H1 (cell line): ENCODE measurements around the gene RPS28.

Source experiments
- CHD1 ChIP-seq: IDR thresholded peaks from 2 replicates; pipeline ENCODE4 v1.6.1; 2012; ENCODE audit warnings: low read depth, low read length, improper control_type of control experiment
- EZH2 ChIP-seq: fragments of 200-600 bp; sonication (generic); IDR thresholded peaks from 2 replicates; pipeline ENCODE4 v1.7.1; 2012; ENCODE audit warnings: low read depth, mild to moderate bottlenecking, moderate library complexity, low read length, inconsistent platforms; ENCODE audit not compliant: severe bottlenecking
- POLR2AphosphoS5 ChIP-seq: IDR thresholded peaks from 2 replicates; pipeline ENCODE4 v1.6.1; 2011; ENCODE audit warnings: low read depth, low read length
- RAD21 ChIP-seq, 2 experiments: IDR thresholded peaks in 1 of 2; conservative IDR thresholded peaks in 1 of 2; 2 replicates each; pipeline ENCODE4 v1.6.1; 2011; ENCODE audit warnings: low read depth in 2 of 2, low read length in 2 of 2, improper control_type of control experiment in 1 of 2, inconsistent platforms in 1 of 2, mild to moderate bottlenecking in 1 of 2, moderate library complexity in 1 of 2
- RFX5 ChIP-seq: IDR thresholded peaks from 2 replicates; pipeline ENCODE4 v1.6.1; 2011; ENCODE audit warnings: low read depth, low read length, improper control_type of control experiment, borderline replicate concordance
- SIN3A ChIP-seq, 2 experiments: IDR thresholded peaks in 1 of 2; conservative IDR thresholded peaks in 1 of 2; 2 replicates each; pipeline ENCODE4 v1.6.1; 2011 to 2012; ENCODE audit warnings: low read length in 2 of 2, improper control_type of control experiment in 1 of 2, low read depth in 1 of 2, mild to moderate bottlenecking in 1 of 2
- SP2 ChIP-seq: IDR thresholded peaks from 2 replicates; pipeline ENCODE4 v1.6.1; 2012; ENCODE audit warnings: mild to moderate bottlenecking, low read length, inconsistent platforms
- SUZ12 ChIP-seq: fragments of 200-600 bp; sonication (generic); IDR thresholded peaks from 2 replicates; pipeline ENCODE4 v1.6.1; 2012; ENCODE audit warnings: mild to moderate bottlenecking, inconsistent platforms, low read length, moderate library complexity, mixed read lengths
- TF ChIP-seq, protein P1 (sequence below), 3 experiments: IDR thresholded peaks; 1 replicate in 2 of 3; 2 replicates in 1 of 3; pipeline versions ENCODE4 v1.5.1 to v1.6.1; 2011; ENCODE audit warnings: low read length in 3 of 3, mild to moderate bottlenecking in 3 of 3, inconsistent platforms in 2 of 3, low read depth in 1 of 3, moderate library complexity in 1 of 3; ENCODE audit not compliant: insufficient read depth in 1 of 3; ENCODE audit errors: control extremely low read depth in 1 of 3
- TF ChIP-seq, protein P2 (sequence below): IDR thresholded peaks from 2 replicates; pipeline ENCODE4 v1.6.1; 2011; ENCODE audit warnings: low read length, improper control_type of control experiment

DNA sequence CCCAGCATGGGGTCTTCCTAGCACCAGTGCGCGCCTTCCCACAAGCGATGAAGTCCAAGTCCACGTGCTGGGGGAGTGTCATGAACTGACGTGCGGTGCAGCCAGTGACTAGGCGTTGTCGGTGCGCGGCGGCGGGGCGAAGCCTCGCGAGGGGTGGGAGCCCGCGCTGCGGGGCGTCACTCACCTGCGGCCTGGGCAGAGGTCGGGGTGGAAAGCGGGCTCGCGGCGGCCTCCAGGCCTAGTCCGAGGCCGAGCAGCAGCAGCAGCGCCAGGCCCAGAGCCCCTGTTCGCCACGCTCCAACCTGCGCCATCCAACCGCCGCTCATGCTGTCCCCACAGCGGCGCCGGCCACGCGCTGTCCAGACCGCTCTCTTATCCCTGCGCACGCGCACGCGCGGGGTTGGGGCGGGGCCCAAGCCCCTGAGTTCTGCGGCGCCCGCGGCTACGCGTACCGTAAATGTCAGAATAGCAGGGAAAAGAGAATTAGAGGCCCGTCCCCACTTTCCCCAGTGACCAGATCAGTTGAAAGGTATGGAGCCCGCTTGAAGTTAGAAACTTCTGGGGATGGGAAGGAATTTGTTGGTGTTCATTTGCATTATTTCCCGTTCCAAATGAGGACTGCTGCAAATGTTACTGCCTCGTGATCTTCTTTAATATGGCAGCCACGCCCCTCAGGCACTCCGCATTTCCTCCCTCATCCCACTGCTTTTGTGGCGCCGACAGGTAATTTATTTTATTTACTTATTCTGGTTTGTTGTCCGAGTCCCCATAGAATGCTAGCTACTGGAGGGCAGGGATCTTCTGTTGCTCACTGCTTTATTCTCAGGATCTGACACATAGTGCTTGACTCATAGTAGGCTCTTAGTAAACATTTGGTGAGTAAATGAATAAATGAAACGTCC lies 13.1 kb upstream of the RPS28 start, which contains the start of gene CD320:
- TF ChIP-seq RAD21 (IDR thresholded peaks at IDR 0.05 in 1 of 2, conservative IDR thresholded peaks at IDR 0.05 in 1 of 2; ENCODE audit: low read depth in 2 of 2, low read length in 2 of 2): no peak
- TF ChIP-seq, protein P1, sequence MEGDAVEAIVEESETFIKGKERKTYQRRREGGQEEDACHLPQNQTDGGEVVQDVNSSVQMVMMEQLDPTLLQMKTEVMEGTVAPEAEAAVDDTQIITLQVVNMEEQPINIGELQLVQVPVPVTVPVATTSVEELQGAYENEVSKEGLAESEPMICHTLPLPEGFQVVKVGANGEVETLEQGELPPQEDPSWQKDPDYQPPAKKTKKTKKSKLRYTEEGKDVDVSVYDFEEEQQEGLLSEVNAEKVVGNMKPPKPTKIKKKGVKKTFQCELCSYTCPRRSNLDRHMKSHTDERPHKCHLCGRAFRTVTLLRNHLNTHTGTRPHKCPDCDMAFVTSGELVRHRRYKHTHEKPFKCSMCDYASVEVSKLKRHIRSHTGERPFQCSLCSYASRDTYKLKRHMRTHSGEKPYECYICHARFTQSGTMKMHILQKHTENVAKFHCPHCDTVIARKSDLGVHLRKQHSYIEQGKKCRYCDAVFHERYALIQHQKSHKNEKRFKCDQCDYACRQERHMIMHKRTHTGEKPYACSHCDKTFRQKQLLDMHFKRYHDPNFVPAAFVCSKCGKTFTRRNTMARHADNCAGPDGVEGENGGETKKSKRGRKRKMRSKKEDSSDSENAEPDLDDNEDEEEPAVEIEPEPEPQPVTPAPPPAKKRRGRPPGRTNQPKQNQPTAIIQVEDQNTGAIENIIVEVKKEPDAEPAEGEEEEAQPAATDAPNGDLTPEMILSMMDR (IDR thresholded peaks at IDR 0.05; ENCODE audit: control extremely low read depth in 1 of 3, insufficient read depth in 1 of 3, low read depth in 1 of 3, low read length in 3 of 3): no peak
- peak; percentile 89 for TF ChIP-seq POLR2AphosphoS5
- no peak for TF ChIP-seq SP2
- no peak for TF ChIP-seq RFX5
- no peak for TF ChIP-seq EZH2
- TF ChIP-seq SUZ12: no peak
- TF ChIP-seq CHD1: no peak
- TF ChIP-seq, protein P2, sequence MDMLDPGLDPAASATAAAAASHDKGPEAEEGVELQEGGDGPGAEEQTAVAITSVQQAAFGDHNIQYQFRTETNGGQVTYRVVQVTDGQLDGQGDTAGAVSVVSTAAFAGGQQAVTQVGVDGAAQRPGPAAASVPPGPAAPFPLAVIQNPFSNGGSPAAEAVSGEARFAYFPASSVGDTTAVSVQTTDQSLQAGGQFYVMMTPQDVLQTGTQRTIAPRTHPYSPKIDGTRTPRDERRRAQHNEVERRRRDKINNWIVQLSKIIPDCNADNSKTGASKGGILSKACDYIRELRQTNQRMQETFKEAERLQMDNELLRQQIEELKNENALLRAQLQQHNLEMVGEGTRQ: no peak; the same call in 1 of the 2 replicates
- TF ChIP-seq SIN3A (conservative IDR thresholded peaks at IDR 0.05 in 1 of 2, IDR thresholded peaks at IDR 0.05 in 1 of 2; ENCODE audit: low read depth in 1 of 2, low read length in 2 of 2): peak; percentile 46 to 84; a peak in 2 of 4 replicates
